ENCODE measurements around the gene P2RX2.

The P2RX2 gene

GRCh38 chr12:132618683-132619043 lies at the start of gene P2RX2:
Gene P2RX2 (plus strand): TSS chr12:132618776. CDS start chr12:132618817, 41 bp downstream.
- no peak for DNase-seq (ENCODE audit: low read depth)
- H3K4me3 ChIP-seq (ENCODE audit: low read depth, low read length): no peak within 1 kb of the TSS
- no peak for TF ChIP-seq CTCF (IDR thresholded peaks at IDR 0.05; ENCODE audit: low read depth, low read length, missing control alignments)

- no peak for DNase-seq (ENCODE audit: low read depth)
- TF ChIP-seq CTCF (IDR thresholded peaks at IDR 0.05; ENCODE audit: low read depth, low read length, missing control alignments): no peak
- H3K4me3 ChIP-seq (ENCODE audit: low read depth, low read length): no peak overlapping the region
Measured at GRCh38 chr12:132568826-132569480, 49.6 kb upstream of the P2RX2 start.

GRCh38 chr12:132569856-132570480 lies 48.6 kb upstream of the P2RX2 start:
- no peak for DNase-seq (ENCODE audit: low read depth)
- no peak overlapping the region for H3K4me3 ChIP-seq (ENCODE audit: low read depth, low read length)
- TF ChIP-seq CTCF (IDR thresholded peaks at IDR 0.05; ENCODE audit: low read depth, low read length, missing control alignments): no peak

- no peak for TF ChIP-seq CTCF (IDR thresholded peaks at IDR 0.05; ENCODE audit: low read depth, low read length, missing control alignments)
- DNase-seq (ENCODE audit: low read depth): no peak
Measured at GRCh38 chr12:132570635-132571034, 47.9 kb upstream of the P2RX2 start.

GRCh38 chr12:132571051-132571450 lies 47.5 kb upstream of the P2RX2 start:
- no peak overlapping the region for H3K4me3 ChIP-seq (ENCODE audit: low read depth, low read length)
- no peak for TF ChIP-seq CTCF (IDR thresholded peaks at IDR 0.05; ENCODE audit: low read depth, low read length, missing control alignments)
- no peak for DNase-seq (ENCODE audit: low read depth)

More at GRCh38 chr12:132570635-132571034, 47.9 kb upstream of the P2RX2 start:
- H3K4me3 ChIP-seq (ENCODE audit: low read depth, low read length): no peak overlapping the region

- no peak for DNase-seq (ENCODE audit: low read depth)
- H3K4me3 ChIP-seq (ENCODE audit: low read depth, low read length): no peak overlapping the region
Measured at GRCh38 chr12:132571598-132571997, 47.0 kb upstream of the P2RX2 start.

More at GRCh38 chr12:132571598-132571997, 47.0 kb upstream of the P2RX2 start:
- TF ChIP-seq CTCF (IDR thresholded peaks at IDR 0.05; ENCODE audit: low read depth, low read length, missing control alignments): no peak
